Ishikawa (cell line): ENCODE measurements around the gene RGP1.

Experiments
- CEBPB ChIP-seq: IDR thresholded peaks from 2 replicates; pipeline ENCODE4 v1.6.1; 2012
- CREB1 ChIP-seq: IDR thresholded peaks from 2 replicates; pipeline ENCODE4 v1.6.1; 2012; ENCODE audit warnings: low read depth
- EGR1 ChIP-seq: IDR thresholded peaks from 2 replicates; pipeline ENCODE4 v1.6.1; 2012
- EP300 ChIP-seq: IDR thresholded peaks from 2 replicates; pipeline ENCODE4 v1.6.1; 2012; ENCODE audit warnings: borderline replicate concordance
- FOXM1 ChIP-seq: IDR thresholded peaks from 2 replicates; pipeline ENCODE4 v1.6.1; 2012; ENCODE audit warnings: low read depth, borderline replicate concordance
- MAX ChIP-seq: IDR thresholded peaks from 2 replicates; pipeline ENCODE4 v1.6.1; 2012
- NFIC ChIP-seq: IDR thresholded peaks from 2 replicates; pipeline ENCODE4 v1.6.1; 2012
- RAD21 ChIP-seq: IDR thresholded peaks from 2 replicates; pipeline ENCODE4 v1.6.1; 2012; ENCODE audit warnings: low read depth
- REST ChIP-seq: IDR thresholded peaks from 2 replicates; pipeline ENCODE4 v1.6.1; 2012; ENCODE audit warnings: low read depth, mild to moderate bottlenecking
- TAF1 ChIP-seq: IDR thresholded peaks from 2 replicates; pipeline ENCODE4 v1.6.1; 2012; ENCODE audit warnings: low read depth, mild to moderate bottlenecking
- TCF12 ChIP-seq: IDR thresholded peaks from 2 replicates; pipeline ENCODE4 v1.6.1; 2012; ENCODE audit warnings: low read depth
- USF1 ChIP-seq: IDR thresholded peaks from 2 replicates; pipeline ENCODE4 v1.6.1; 2012
- YY1 ChIP-seq: IDR thresholded peaks from 2 replicates; pipeline ENCODE4 v1.6.1; 2012; ENCODE audit warnings: low read depth
- ZBTB7A ChIP-seq: IDR thresholded peaks from 2 replicates; pipeline ENCODE4 v1.6.1; 2012; ENCODE audit warnings: low read depth

The RGP1 gene

GRCh38 chr9:35738924-35739323 is 10.2 kb upstream of the RGP1 start:
- TF ChIP-seq EP300 (no peak), REST (no peak), TCF12 (no peak), EGR1 (no peak)

DNA sequence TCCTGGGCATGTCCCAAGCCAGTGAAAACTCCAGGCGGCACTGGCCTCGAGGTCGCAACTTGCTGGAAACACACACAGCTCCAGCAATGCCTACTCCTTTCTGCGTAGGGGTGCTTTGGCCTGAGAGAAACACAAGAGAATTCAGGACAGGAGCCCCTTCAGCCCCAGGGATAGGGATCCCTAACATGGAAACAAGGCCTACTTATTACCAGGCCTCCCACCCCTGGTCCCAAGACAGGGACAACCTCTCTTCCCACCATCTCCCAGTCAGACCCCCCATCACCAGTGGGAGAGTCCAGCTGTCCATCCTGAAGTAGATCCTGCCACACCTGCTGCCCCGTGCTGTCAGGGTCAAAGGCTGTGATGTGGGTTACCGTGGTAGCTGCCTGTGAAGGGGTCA is 8.8 kb upstream of the RGP1 start:
- TF ChIP-seq REST (no peak), TAF1 (no peak), RAD21 (no peak), USF1 (no peak), NFIC (no peak), CREB1 (no peak), TCF12 (no peak), MAX (no peak), ZBTB7A (no peak), FOXM1 (no peak), CEBPB (no peak)

DNA sequence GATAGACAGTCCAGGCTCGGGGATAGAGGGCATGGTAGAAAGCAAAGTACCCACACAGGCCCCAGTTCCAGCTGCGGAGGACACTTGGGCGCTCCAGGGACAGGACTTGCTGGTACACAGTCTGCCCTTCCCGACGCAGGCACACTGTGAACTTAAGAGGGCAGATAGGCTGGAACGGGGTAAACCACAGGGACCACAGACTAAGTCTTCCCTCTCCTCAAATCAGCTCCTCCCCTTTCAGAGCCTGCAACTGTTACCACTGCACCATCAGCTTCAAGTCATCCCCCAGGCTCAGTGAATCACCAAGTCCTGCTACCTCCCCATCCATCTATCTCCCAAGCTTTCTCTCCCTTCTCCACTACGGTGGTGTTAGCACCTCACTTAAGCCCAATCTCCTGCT is 7.3 kb upstream of the RGP1 start:
- no peak for TF ChIP-seq CEBPB
- no peak for TF ChIP-seq NFIC
- TF ChIP-seq USF1 = no peak

DNA sequence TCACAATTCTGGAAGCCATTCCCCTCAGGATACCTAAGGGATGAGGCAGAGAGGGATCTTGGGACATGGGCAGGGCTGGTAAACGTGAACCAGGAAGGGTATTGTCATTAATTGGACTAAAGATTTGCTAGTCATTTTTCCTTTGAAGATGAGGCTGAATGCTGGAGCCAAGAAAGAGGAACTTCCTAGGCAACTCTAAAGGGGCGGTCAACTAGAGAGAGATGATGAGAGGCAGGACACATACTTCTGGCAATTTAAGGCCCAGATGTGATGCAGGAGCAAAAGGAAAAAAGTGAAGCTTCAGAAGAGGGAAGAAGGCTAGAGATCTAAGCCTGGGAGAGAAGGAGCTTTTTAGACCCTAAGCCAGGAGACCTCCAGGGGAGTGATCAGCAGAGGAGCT is 5.6 kb upstream of the RGP1 start:
- TF ChIP-seq TAF1 (no peak), MAX (no peak)

- TF ChIP-seq REST (no peak), TCF12 (no peak), RAD21 (no peak), ZBTB7A (no peak), NFIC (no peak), MAX (no peak), CEBPB (no peak), CREB1 (no peak), FOXM1 (no peak), EP300 (no peak), USF1 (no peak), TAF1 (no peak), EGR1 (no peak), YY1 (no peak)
These were observed 5.1 kb upstream of the RGP1 start for GRCh38 chr9:35743880-35744518.
